Measurements from ENCODE around the gene ME3. TPM values are rescaled to one million over a fixed set of nuclear protein-coding genes. Genes with fewer than 3 reads are reported as not detected.

The ME3 gene
- total RNA-seq, 1 experiment from 2014 or later, result 1.8 TPM

DNA sequence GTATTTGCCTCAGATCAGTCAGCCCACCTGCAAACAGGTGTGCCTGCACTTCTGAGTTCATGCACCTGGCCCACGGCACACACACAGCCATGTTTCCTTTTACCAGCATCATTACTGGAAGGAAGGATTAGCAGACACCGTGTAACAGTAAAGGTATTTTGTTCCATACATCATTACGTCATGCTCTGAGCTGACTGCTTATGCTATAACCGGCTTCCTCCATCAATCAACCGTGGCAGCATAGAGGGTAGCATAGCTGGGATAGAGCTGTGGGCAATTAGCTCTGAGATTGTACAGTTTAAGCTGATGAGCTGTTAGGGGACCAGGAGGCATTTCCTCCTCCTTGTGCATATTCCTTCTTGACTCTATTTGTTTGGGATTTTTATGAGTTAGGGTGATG, 102.4 kb downstream of the ME3 start:
- TF ChIP-seq, protein P1, sequence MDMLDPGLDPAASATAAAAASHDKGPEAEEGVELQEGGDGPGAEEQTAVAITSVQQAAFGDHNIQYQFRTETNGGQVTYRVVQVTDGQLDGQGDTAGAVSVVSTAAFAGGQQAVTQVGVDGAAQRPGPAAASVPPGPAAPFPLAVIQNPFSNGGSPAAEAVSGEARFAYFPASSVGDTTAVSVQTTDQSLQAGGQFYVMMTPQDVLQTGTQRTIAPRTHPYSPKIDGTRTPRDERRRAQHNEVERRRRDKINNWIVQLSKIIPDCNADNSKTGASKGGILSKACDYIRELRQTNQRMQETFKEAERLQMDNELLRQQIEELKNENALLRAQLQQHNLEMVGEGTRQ (CRISPR knock-in tag; IDR thresholded peaks at IDR 0.05), result no peak
- TF ChIP-seq ZNF232 (CRISPR knock-in tag; IDR thresholded peaks at IDR 0.05), result no peak
- no peak for TF ChIP-seq KAT7 (CRISPR knock-in tag; IDR thresholded peaks at IDR 0.05; ENCODE audit: borderline replicate concordance)
- TF ChIP-seq, protein P2, sequence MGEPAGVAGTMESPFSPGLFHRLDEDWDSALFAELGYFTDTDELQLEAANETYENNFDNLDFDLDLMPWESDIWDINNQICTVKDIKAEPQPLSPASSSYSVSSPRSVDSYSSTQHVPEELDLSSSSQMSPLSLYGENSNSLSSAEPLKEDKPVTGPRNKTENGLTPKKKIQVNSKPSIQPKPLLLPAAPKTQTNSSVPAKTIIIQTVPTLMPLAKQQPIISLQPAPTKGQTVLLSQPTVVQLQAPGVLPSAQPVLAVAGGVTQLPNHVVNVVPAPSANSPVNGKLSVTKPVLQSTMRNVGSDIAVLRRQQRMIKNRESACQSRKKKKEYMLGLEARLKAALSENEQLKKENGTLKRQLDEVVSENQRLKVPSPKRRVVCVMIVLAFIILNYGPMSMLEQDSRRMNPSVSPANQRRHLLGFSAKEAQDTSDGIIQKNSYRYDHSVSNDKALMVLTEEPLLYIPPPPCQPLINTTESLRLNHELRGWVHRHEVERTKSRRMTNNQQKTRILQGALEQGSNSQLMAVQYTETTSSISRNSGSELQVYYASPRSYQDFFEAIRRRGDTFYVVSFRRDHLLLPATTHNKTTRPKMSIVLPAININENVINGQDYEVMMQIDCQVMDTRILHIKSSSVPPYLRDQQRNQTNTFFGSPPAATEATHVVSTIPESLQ (CRISPR knock-in tag; IDR thresholded peaks at IDR 0.05), result no peak
- TF ChIP-seq, protein P3, sequence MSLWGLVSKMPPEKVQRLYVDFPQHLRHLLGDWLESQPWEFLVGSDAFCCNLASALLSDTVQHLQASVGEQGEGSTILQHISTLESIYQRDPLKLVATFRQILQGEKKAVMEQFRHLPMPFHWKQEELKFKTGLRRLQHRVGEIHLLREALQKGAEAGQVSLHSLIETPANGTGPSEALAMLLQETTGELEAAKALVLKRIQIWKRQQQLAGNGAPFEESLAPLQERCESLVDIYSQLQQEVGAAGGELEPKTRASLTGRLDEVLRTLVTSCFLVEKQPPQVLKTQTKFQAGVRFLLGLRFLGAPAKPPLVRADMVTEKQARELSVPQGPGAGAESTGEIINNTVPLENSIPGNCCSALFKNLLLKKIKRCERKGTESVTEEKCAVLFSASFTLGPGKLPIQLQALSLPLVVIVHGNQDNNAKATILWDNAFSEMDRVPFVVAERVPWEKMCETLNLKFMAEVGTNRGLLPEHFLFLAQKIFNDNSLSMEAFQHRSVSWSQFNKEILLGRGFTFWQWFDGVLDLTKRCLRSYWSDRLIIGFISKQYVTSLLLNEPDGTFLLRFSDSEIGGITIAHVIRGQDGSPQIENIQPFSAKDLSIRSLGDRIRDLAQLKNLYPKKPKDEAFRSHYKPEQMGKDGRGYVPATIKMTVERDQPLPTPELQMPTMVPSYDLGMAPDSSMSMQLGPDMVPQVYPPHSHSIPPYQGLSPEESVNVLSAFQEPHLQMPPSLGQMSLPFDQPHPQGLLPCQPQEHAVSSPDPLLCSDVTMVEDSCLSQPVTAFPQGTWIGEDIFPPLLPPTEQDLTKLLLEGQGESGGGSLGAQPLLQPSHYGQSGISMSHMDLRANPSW (CRISPR knock-in tag; conservative IDR thresholded peaks at IDR 0.05; ENCODE audit: low read depth), result no peak
- TF ChIP-seq ZNF396 (CRISPR knock-in tag; IDR thresholded peaks at IDR 0.05; ENCODE audit: borderline replicate concordance), result no peak
- TF ChIP-seq, protein P4, sequence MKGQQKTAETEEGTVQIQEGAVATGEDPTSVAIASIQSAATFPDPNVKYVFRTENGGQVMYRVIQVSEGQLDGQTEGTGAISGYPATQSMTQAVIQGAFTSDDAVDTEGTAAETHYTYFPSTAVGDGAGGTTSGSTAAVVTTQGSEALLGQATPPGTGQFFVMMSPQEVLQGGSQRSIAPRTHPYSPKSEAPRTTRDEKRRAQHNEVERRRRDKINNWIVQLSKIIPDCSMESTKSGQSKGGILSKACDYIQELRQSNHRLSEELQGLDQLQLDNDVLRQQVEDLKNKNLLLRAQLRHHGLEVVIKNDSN (CRISPR knock-in tag; IDR thresholded peaks at IDR 0.05), result no peak
- TF ChIP-seq, protein P5, sequence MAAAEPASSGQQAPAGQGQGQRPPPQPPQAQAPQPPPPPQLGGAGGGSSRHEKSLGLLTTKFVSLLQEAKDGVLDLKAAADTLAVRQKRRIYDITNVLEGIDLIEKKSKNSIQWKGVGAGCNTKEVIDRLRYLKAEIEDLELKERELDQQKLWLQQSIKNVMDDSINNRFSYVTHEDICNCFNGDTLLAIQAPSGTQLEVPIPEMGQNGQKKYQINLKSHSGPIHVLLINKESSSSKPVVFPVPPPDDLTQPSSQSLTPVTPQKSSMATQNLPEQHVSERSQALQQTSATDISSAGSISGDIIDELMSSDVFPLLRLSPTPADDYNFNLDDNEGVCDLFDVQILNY (CRISPR knock-in tag; IDR thresholded peaks at IDR 0.05), result no peak
- no peak for TF ChIP-seq ETV6 (CRISPR knock-in tag; IDR thresholded peaks at IDR 0.05)
- TF ChIP-seq SOX15 (CRISPR knock-in tag; IDR thresholded peaks at IDR 0.05), result no peak
- TF ChIP-seq, protein P6, sequence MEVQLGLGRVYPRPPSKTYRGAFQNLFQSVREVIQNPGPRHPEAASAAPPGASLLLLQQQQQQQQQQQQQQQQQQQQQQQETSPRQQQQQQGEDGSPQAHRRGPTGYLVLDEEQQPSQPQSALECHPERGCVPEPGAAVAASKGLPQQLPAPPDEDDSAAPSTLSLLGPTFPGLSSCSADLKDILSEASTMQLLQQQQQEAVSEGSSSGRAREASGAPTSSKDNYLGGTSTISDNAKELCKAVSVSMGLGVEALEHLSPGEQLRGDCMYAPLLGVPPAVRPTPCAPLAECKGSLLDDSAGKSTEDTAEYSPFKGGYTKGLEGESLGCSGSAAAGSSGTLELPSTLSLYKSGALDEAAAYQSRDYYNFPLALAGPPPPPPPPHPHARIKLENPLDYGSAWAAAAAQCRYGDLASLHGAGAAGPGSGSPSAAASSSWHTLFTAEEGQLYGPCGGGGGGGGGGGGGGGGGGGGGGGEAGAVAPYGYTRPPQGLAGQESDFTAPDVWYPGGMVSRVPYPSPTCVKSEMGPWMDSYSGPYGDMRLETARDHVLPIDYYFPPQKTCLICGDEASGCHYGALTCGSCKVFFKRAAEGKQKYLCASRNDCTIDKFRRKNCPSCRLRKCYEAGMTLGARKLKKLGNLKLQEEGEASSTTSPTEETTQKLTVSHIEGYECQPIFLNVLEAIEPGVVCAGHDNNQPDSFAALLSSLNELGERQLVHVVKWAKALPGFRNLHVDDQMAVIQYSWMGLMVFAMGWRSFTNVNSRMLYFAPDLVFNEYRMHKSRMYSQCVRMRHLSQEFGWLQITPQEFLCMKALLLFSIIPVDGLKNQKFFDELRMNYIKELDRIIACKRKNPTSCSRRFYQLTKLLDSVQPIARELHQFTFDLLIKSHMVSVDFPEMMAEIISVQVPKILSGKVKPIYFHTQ (CRISPR knock-in tag; IDR thresholded peaks at IDR 0.05), result no peak
- TF ChIP-seq NFE2L1 (CRISPR knock-in tag; IDR thresholded peaks at IDR 0.05), result no peak
- TF ChIP-seq ZNF416 (CRISPR knock-in tag; IDR thresholded peaks at IDR 0.05), result no peak
- TF ChIP-seq, protein P7, sequence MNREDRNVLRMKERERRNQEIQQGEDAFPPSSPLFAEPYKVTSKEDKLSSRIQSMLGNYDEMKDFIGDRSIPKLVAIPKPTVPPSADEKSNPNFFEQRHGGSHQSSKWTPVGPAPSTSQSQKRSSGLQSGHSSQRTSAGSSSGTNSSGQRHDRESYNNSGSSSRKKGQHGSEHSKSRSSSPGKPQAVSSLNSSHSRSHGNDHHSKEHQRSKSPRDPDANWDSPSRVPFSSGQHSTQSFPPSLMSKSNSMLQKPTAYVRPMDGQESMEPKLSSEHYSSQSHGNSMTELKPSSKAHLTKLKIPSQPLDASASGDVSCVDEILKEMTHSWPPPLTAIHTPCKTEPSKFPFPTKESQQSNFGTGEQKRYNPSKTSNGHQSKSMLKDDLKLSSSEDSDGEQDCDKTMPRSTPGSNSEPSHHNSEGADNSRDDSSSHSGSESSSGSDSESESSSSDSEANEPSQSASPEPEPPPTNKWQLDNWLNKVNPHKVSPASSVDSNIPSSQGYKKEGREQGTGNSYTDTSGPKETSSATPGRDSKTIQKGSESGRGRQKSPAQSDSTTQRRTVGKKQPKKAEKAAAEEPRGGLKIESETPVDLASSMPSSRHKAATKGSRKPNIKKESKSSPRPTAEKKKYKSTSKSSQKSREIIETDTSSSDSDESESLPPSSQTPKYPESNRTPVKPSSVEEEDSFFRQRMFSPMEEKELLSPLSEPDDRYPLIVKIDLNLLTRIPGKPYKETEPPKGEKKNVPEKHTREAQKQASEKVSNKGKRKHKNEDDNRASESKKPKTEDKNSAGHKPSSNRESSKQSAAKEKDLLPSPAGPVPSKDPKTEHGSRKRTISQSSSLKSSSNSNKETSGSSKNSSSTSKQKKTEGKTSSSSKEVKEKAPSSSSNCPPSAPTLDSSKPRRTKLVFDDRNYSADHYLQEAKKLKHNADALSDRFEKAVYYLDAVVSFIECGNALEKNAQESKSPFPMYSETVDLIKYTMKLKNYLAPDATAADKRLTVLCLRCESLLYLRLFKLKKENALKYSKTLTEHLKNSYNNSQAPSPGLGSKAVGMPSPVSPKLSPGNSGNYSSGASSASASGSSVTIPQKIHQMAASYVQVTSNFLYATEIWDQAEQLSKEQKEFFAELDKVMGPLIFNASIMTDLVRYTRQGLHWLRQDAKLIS (CRISPR knock-in tag; IDR thresholded peaks at IDR 0.05; ENCODE audit: borderline replicate concordance), result no peak
- TF ChIP-seq, protein P8, sequence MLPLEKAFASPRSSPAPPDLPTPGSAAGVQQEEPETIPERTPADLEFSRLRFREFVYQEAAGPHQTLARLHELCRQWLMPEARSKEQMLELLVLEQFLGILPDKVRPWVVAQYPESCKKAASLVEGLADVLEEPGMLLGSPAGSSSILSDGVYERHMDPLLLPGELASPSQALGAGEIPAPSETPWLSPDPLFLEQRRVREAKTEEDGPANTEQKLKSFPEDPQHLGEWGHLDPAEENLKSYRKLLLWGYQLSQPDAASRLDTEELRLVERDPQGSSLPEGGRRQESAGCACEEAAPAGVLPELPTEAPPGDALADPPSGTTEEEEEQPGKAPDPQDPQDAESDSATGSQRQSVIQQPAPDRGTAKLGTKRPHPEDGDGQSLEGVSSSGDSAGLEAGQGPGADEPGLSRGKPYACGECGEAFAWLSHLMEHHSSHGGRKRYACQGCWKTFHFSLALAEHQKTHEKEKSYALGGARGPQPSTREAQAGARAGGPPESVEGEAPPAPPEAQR (CRISPR knock-in tag; IDR thresholded peaks at IDR 0.05), result no peak
- no peak for TF ChIP-seq GABPB1 (CRISPR knock-in tag; IDR thresholded peaks at IDR 0.05)
- TF ChIP-seq, protein P9, sequence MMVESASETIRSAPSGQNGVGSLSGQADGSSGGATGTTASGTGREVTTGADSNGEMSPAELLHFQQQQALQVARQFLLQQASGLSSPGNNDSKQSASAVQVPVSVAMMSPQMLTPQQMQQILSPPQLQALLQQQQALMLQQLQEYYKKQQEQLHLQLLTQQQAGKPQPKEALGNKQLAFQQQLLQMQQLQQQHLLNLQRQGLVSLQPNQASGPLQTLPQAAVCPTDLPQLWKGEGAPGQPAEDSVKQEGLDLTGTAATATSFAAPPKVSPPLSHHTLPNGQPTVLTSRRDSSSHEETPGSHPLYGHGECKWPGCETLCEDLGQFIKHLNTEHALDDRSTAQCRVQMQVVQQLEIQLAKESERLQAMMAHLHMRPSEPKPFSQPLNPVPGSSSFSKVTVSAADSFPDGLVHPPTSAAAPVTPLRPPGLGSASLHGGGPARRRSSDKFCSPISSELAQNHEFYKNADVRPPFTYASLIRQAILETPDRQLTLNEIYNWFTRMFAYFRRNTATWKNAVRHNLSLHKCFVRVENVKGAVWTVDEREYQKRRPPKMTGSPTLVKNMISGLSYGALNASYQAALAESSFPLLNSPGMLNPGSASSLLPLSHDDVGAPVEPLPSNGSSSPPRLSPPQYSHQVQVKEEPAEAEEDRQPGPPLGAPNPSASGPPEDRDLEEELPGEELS (CRISPR knock-in tag; IDR thresholded peaks at IDR 0.05), result no peak
- no peak for TF ChIP-seq GTF2I (CRISPR knock-in tag; conservative IDR thresholded peaks at IDR 0.05)
- Mint-ChIP-seq H3K9me3 (no peaks in the 10 kb centered on the region), H3K4me3 (no peak overlapping the region), H3K27me3 (ENCODE audit: low read depth) (no peaks in the 10 kb centered on the region), H3K4me1 (peaks cover 5% of the 10 kb centered on the region), H3K27ac (no peak overlapping the region), H3K36me3 (no peaks in the 10 kb centered on the region)
- CTCF ChIA-PET, result interaction anchor here (0.7 kb wide), 1 partner anchor 25 kb away, joined by 3 read pairs; no protein-coding TSS in a partner anchor
- DNase-seq (ENCODE audit: low spot score), result no peak
- POLR2A ChIA-PET, result no interaction called here
- no peak for ATAC-seq
